ENCODE data around the gene SLC25A28. TPM values are rescaled to one million over a fixed set of nuclear protein-coding genes. Genes with fewer than 3 reads are reported as not detected.

The SLC25A28 gene
- total and polyA plus RNA-seq, 2 experiments from 2014 or later = 12.4 to 15.5 TPM

DNA sequence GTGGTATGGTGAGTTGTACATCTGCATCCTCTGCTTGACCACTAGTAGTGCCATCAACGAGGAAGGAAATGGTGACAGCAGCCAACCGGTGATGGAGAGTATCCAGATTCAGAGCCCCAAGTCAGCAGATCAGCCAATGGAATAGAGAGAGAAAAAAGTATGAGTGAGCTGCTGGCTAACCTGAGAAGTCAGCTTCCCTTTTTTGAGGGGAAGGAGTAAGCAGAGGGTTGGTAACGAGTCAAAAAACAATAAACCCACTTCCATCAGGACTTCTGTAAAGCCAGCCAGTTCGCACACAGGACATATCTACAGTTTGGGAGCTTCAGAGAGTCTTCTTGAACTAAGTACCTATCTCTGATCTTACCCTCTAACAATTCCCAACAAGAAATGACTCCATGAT lies 8.9 kb downstream of the SLC25A28 start:
- Histone ChIP-seq H3K27ac (ENCODE audit: low read depth) (no peak overlapping the region), H4K20me1 (replicated peaks; ENCODE audit: insufficient read depth) (no peaks in the 10 kb centered on the region), H3K4me3 (no peak overlapping the region), H3K79me2 (replicated peaks; ENCODE audit: insufficient read depth) (no peaks in the 10 kb centered on the region), H2AFZ (no peak overlapping the region), H3K4me1 (ENCODE audit: insufficient read depth) (no peaks in the 10 kb centered on the region), H3K9me2 (ENCODE audit: insufficient read depth) (no peaks in the 10 kb centered on the region), H3K36me3 (ENCODE audit: insufficient read depth) (no peaks in the 10 kb centered on the region), H3K4me2 (no peak overlapping the region), H3F3A (replicated peaks; ENCODE audit: low read depth) (no peaks in the 10 kb centered on the region), H3K27me3 (ENCODE audit: insufficient read depth) (no peaks in the 10 kb centered on the region)
- DNase-seq (ENCODE audit: low spot score) (no peak), ATAC-seq (no peak)
- Mint-ChIP-seq H3K9me3 (no peaks in the 10 kb centered on the region), H3K4me3 (no peak overlapping the region), H3K4me1 (peaks cover 5% of the 10 kb centered on the region; the same call in 1 of the 3 replicates), H3K27ac (no peak overlapping the region), H3K36me3 (ENCODE audit: low read depth) (peaks cover 5% of the 10 kb centered on the region; the same call in 2 of the 3 replicates), H3K27me3 (ENCODE audit: insufficient read depth, low read depth, poor library complexity) (peaks cover 5% of the 10 kb centered on the region)
- TF ChIP-seq EZH2 (IDR thresholded peaks at IDR 0.05; ENCODE audit: low read depth, unreplicated experiment) = no peak
- no peak for TF ChIP-seq POLR2AphosphoS5 (IDR thresholded peaks at IDR 0.05; ENCODE audit: low read depth)
- no peak for TF ChIP-seq EZH2phosphoT487 (IDR thresholded peaks at IDR 0.05; ENCODE audit: unreplicated experiment)
- TF ChIP-seq, protein P1, sequence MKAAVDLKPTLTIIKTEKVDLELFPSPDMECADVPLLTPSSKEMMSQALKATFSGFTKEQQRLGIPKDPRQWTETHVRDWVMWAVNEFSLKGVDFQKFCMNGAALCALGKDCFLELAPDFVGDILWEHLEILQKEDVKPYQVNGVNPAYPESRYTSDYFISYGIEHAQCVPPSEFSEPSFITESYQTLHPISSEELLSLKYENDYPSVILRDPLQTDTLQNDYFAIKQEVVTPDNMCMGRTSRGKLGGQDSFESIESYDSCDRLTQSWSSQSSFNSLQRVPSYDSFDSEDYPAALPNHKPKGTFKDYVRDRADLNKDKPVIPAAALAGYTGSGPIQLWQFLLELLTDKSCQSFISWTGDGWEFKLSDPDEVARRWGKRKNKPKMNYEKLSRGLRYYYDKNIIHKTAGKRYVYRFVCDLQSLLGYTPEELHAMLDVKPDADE (IDR thresholded peaks at IDR 0.05) = no peak
- TF ChIP-seq NANOG (IDR thresholded peaks at IDR 0.05; ENCODE audit: borderline replicate concordance) = no peak
- TF ChIP-seq, protein P2, sequence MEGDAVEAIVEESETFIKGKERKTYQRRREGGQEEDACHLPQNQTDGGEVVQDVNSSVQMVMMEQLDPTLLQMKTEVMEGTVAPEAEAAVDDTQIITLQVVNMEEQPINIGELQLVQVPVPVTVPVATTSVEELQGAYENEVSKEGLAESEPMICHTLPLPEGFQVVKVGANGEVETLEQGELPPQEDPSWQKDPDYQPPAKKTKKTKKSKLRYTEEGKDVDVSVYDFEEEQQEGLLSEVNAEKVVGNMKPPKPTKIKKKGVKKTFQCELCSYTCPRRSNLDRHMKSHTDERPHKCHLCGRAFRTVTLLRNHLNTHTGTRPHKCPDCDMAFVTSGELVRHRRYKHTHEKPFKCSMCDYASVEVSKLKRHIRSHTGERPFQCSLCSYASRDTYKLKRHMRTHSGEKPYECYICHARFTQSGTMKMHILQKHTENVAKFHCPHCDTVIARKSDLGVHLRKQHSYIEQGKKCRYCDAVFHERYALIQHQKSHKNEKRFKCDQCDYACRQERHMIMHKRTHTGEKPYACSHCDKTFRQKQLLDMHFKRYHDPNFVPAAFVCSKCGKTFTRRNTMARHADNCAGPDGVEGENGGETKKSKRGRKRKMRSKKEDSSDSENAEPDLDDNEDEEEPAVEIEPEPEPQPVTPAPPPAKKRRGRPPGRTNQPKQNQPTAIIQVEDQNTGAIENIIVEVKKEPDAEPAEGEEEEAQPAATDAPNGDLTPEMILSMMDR (conservative IDR thresholded peaks at IDR 0.05; ENCODE audit: low read depth in 2 of 2) = no peak
- TF ChIP-seq ZNF114 (CRISPR knock-in tag; IDR thresholded peaks at IDR 0.05) = no peak
- TF ChIP-seq ZNF331 (CRISPR knock-in tag; IDR thresholded peaks at IDR 0.05; ENCODE audit: low read depth) = no peak
- TF ChIP-seq STAT1 (IDR thresholded peaks at IDR 0.05; ENCODE audit: unreplicated experiment) = no peak
- TF ChIP-seq, protein P3, sequence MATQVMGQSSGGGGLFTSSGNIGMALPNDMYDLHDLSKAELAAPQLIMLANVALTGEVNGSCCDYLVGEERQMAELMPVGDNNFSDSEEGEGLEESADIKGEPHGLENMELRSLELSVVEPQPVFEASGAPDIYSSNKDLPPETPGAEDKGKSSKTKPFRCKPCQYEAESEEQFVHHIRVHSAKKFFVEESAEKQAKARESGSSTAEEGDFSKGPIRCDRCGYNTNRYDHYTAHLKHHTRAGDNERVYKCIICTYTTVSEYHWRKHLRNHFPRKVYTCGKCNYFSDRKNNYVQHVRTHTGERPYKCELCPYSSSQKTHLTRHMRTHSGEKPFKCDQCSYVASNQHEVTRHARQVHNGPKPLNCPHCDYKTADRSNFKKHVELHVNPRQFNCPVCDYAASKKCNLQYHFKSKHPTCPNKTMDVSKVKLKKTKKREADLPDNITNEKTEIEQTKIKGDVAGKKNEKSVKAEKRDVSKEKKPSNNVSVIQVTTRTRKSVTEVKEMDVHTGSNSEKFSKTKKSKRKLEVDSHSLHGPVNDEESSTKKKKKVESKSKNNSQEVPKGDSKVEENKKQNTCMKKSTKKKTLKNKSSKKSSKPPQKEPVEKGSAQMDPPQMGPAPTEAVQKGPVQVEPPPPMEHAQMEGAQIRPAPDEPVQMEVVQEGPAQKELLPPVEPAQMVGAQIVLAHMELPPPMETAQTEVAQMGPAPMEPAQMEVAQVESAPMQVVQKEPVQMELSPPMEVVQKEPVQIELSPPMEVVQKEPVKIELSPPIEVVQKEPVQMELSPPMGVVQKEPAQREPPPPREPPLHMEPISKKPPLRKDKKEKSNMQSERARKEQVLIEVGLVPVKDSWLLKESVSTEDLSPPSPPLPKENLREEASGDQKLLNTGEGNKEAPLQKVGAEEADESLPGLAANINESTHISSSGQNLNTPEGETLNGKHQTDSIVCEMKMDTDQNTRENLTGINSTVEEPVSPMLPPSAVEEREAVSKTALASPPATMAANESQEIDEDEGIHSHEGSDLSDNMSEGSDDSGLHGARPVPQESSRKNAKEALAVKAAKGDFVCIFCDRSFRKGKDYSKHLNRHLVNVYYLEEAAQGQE (IDR thresholded peaks at IDR 0.05; ENCODE audit: unreplicated experiment) = no peak
- TF ChIP-seq, protein P4, sequence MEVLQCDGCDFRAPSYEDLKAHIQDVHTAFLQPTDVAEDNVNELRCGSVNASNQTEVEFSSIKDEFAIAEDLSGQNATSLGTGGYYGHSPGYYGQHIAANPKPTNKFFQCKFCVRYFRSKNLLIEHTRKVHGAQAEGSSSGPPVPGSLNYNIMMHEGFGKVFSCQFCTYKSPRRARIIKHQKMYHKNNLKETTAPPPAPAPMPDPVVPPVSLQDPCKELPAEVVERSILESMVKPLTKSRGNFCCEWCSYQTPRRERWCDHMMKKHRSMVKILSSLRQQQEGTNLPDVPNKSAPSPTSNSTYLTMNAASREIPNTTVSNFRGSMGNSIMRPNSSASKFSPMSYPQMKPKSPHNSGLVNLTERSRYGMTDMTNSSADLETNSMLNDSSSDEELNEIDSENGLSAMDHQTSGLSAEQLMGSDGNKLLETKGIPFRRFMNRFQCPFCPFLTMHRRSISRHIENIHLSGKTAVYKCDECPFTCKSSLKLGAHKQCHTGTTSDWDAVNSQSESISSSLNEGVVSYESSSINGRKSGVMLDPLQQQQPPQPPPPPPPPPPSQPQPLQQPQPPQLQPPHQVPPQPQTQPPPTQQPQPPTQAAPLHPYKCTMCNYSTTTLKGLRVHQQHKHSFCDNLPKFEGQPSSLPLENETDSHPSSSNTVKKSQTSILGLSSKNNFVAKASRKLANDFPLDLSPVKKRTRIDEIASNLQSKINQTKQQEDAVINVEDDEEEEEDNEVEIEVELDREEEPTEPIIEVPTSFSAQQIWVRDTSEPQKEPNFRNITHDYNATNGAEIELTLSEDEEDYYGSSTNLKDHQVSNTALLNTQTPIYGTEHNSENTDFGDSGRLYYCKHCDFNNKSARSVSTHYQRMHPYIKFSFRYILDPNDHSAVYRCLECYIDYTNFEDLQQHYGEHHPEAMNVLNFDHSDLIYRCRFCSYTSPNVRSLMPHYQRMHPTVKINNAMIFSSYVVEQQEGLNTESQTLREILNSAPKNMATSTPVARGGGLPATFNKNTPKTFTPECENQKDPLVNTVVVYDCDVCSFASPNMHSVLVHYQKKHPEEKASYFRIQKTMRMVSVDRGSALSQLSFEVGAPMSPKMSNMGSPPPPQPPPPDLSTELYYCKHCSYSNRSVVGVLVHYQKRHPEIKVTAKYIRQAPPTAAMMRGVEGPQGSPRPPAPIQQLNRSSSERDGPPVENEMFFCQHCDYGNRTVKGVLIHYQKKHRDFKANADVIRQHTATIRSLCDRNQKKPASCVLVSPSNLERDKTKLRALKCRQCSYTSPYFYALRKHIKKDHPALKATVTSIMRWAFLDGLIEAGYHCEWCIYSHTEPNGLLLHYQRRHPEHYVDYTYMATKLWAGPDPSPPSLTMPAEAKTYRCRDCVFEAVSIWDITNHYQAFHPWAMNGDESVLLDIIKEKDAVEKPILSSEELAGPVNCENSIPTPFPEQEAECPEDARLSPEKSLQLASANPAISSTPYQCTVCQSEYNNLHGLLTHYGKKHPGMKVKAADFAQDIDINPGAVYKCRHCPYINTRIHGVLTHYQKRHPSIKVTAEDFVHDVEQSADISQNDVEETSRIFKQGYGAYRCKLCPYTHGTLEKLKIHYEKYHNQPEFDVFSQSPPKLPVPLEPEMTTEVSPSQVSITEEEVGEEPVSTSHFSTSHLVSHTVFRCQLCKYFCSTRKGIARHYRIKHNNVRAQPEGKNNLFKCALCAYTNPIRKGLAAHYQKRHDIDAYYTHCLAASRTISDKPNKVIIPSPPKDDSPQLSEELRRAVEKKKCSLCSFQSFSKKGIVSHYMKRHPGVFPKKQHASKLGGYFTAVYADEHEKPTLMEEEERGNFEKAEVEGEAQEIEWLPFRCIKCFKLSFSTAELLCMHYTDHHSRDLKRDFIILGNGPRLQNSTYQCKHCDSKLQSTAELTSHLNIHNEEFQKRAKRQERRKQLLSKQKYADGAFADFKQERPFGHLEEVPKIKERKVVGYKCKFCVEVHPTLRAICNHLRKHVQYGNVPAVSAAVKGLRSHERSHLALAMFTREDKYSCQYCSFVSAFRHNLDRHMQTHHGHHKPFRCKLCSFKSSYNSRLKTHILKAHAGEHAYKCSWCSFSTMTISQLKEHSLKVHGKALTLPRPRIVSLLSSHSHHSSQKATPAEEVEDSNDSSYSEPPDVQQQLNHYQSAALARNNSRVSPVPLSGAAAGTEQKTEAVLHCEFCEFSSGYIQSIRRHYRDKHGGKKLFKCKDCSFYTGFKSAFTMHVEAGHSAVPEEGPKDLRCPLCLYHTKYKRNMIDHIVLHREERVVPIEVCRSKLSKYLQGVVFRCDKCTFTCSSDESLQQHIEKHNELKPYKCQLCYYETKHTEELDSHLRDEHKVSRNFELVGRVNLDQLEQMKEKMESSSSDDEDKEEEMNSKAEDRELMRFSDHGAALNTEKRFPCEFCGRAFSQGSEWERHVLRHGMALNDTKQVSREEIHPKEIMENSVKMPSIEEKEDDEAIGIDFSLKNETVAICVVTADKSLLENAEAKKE (CRISPR knock-in tag; IDR thresholded peaks at IDR 0.05) = no peak
- TF ChIP-seq JUNB (IDR thresholded peaks at IDR 0.05; ENCODE audit: unreplicated experiment) = no peak
- TF ChIP-seq CREB1 (CRISPR knock-in tag; IDR thresholded peaks at IDR 0.05; ENCODE audit: low read depth) = no peak
